Colonic mucosa (tissue), 4 donors: ENCODE results near the gene IL6ST. TPM values are rescaled to one million over a fixed set of nuclear protein-coding genes. Genes with fewer than 3 reads are reported as not detected.

Experiments used
- DNase-seq: peaks from one replicate; pipeline ENCODE4 v3.0.0-alpha.2; 2020
- H3K27ac ChIP-seq: fragments of 200-600 bp; one replicate; pipeline ENCODE4 v1.8.0; 2021
- H3K27me3 ChIP-seq: fragments of 200-600 bp; one replicate; pipeline ENCODE4 v1.8.0; 2021
- H3K36me3 ChIP-seq: fragments of 200-600 bp; one replicate; pipeline ENCODE4 v1.8.0; 2021
- H3K4me1 ChIP-seq: fragments of 200-600 bp; one replicate; pipeline ENCODE4 v1.8.0; 2021; ENCODE audit warnings: mild to moderate bottlenecking
- H3K4me3 ChIP-seq: fragments of 200-600 bp; one replicate; pipeline ENCODE4 v1.8.0; 2021
- H3K9ac ChIP-seq, 2 donors: one replicate each; pipeline ENCODE4 v1.7.0; 2013; ENCODE audit warnings: control low read depth in 2 of 2, low read depth in 2 of 2, low read length in 2 of 2
- H3K9me3 ChIP-seq: fragments of 200-600 bp; one replicate; pipeline ENCODE4 v1.8.0; 2021
- intact Hi-C: fragments of 100-400 bp; cut with DNase I; formaldehyde crosslinking; loops from one replicate; pipeline ENCODE4 v1.14.1; 2022
- total RNA-seq, 2 donors: library from RNA; stranded (reverse); fragmentation: NEBNext Ultra II Directional in 1 of 2; extraction: Animal tissue kit (Norgen Biotek cat#: 25700) in 1 of 2; gene quantifications; one replicate each; pipeline ENCODE4 v1.2.1, GENCODE V29; 2021
- TF ChIP-seq, protein P1 (sequence below): fragments of 200-600 bp; IDR thresholded peaks from one replicate; pipeline ENCODE4 v1.8.0; 2022; ENCODE audit warnings: antibody characterized with exemption, mild to moderate bottlenecking
- donor health status: healthy.
- donor health status: DM: no; HTN: no; CAD: no.
- donor health status: DM: no; HTN: no; CAD: no.

Gene IL6ST
- total RNA-seq, 2 donors from 2014 or later, result 69.9 to 118 TPM

DNA sequence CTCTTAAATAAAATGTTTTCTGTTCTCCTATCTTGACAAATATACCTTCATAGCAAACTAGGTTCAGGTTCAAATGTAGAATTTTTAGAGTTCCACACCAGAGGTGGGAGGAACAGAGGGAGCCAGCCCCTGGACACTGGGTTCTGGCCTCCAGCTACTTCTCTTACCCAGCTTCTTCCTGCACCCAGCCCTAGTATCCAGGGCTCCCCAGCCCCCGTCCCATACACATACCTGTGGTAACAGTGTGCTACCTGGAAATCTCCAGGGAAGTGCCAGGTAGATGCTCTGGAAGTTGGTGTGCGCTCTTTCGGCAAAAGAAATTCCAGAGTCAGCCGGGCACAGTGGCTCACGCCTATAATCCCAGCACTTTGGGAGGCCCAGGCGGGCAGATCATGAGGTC lies 33.9 kb upstream of the IL6ST start:
- no peak for DNase-seq
- intact Hi-C loops, result no loop called here
- Histone ChIP-seq H3K4me1 (no peaks in the 10 kb centered on the region), H3K9me3 (no peaks in the 10 kb centered on the region), H3K9ac (no peak overlapping the region), H3K27me3 (no peaks in the 10 kb centered on the region), H3K36me3 (no peaks in the 10 kb centered on the region), H3K4me3 (no peak overlapping the region), H3K27ac (no peak overlapping the region)
- TF ChIP-seq, protein P1, sequence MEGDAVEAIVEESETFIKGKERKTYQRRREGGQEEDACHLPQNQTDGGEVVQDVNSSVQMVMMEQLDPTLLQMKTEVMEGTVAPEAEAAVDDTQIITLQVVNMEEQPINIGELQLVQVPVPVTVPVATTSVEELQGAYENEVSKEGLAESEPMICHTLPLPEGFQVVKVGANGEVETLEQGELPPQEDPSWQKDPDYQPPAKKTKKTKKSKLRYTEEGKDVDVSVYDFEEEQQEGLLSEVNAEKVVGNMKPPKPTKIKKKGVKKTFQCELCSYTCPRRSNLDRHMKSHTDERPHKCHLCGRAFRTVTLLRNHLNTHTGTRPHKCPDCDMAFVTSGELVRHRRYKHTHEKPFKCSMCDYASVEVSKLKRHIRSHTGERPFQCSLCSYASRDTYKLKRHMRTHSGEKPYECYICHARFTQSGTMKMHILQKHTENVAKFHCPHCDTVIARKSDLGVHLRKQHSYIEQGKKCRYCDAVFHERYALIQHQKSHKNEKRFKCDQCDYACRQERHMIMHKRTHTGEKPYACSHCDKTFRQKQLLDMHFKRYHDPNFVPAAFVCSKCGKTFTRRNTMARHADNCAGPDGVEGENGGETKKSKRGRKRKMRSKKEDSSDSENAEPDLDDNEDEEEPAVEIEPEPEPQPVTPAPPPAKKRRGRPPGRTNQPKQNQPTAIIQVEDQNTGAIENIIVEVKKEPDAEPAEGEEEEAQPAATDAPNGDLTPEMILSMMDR, result no peak

DNA sequence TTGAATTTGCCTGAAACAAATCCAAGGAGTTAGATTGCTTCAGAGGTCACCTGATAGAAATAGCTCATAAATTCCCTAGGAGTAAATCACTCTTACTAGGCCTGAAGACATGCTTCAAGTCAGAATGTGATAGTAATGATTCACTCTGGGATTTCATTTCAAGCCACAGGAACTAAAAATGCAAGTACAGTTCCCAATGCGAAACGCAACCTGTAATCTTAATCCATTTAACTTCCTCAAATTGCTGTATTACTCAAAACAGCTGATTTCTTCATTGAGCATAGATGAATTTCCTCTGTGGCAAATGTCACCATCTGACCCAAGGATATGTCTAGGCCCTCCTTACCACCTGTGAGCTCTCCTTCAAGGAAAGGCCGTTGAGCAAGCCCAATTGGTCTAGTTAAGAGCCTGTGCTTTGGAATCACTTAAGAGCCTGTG lies 32.1 kb upstream of the IL6ST start:
- Histone ChIP-seq H3K27me3 (no peaks in the 10 kb centered on the region), H3K4me3 (no peak overlapping the region), H3K4me1 (no peaks in the 10 kb centered on the region), H3K9me3 (no peaks in the 10 kb centered on the region), H3K27ac (no peak overlapping the region), H3K36me3 (no peaks in the 10 kb centered on the region), H3K9ac (no peak overlapping the region)
- intact Hi-C loops, result no loop called here
- no peak for DNase-seq
- TF ChIP-seq, protein P1, result no peak

- Histone ChIP-seq H3K9me3 (no peaks in the 10 kb centered on the region), H3K4me1 (no peaks in the 10 kb centered on the region), H3K36me3 (no peaks in the 10 kb centered on the region), H3K9ac (no peak overlapping the region), H3K27ac (peak overlapping the region; percentile 55), H3K4me3 (no peak overlapping the region), H3K27me3 (no peaks in the 10 kb centered on the region)
- intact Hi-C loops, result no loop called here
- peak; percentile 37 for DNase-seq
- TF ChIP-seq, protein P1, result no peak
Observed at GRCh38 chr5:56025151-56025885, 30.6 kb upstream of the IL6ST start.

GRCh38 chr5:56024810-56025150 lies 30.0 kb upstream of the IL6ST start:
- Histone ChIP-seq H3K27me3 (no peaks in the 10 kb centered on the region), H3K9me3 (no peaks in the 10 kb centered on the region), H3K9ac (no peak overlapping the region), H3K4me1 (no peaks in the 10 kb centered on the region), H3K4me3 (no peak overlapping the region), H3K36me3 (no peaks in the 10 kb centered on the region), H3K27ac (peak overlapping the region; percentile 3)
- intact Hi-C loops, result no loop called here
- TF ChIP-seq, protein P1, result no peak
- no peak for DNase-seq

- Histone ChIP-seq H3K27ac (no peak overlapping the region), H3K9me3 (no peaks in the 10 kb centered on the region), H3K9ac (no peak overlapping the region), H3K27me3 (no peaks in the 10 kb centered on the region), H3K36me3 (no peaks in the 10 kb centered on the region), H3K4me1 (no peaks in the 10 kb centered on the region), H3K4me3 (no peak overlapping the region)
- intact Hi-C loops, result no loop called here
- no peak for DNase-seq
- TF ChIP-seq, protein P1, result no peak
Observed at GRCh38 chr5:56023296-56023695, 28.5 kb upstream of the IL6ST start.
